Measurements from ENCODE around the gene DUS2.

DNA sequence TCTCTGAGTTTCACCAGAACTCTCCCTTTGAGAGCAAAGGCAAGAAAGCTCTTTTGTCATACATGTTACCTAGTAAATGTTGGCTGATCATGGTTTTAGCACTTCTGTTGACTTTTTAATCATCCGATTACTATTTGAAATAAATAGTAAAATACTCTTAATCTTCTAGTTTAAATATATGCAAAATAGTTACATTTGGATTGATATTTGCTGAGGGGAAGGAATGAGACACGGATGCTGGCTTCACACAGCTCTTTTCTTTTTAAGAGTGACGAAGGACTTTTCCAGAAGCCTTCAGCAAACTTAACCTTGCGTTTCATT, 71.5 kb downstream of the DUS2 start:
- TF ChIP-seq, protein P1, sequence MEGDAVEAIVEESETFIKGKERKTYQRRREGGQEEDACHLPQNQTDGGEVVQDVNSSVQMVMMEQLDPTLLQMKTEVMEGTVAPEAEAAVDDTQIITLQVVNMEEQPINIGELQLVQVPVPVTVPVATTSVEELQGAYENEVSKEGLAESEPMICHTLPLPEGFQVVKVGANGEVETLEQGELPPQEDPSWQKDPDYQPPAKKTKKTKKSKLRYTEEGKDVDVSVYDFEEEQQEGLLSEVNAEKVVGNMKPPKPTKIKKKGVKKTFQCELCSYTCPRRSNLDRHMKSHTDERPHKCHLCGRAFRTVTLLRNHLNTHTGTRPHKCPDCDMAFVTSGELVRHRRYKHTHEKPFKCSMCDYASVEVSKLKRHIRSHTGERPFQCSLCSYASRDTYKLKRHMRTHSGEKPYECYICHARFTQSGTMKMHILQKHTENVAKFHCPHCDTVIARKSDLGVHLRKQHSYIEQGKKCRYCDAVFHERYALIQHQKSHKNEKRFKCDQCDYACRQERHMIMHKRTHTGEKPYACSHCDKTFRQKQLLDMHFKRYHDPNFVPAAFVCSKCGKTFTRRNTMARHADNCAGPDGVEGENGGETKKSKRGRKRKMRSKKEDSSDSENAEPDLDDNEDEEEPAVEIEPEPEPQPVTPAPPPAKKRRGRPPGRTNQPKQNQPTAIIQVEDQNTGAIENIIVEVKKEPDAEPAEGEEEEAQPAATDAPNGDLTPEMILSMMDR (IDR thresholded peaks at IDR 0.05), result no peak
- TF ChIP-seq, protein P2, sequence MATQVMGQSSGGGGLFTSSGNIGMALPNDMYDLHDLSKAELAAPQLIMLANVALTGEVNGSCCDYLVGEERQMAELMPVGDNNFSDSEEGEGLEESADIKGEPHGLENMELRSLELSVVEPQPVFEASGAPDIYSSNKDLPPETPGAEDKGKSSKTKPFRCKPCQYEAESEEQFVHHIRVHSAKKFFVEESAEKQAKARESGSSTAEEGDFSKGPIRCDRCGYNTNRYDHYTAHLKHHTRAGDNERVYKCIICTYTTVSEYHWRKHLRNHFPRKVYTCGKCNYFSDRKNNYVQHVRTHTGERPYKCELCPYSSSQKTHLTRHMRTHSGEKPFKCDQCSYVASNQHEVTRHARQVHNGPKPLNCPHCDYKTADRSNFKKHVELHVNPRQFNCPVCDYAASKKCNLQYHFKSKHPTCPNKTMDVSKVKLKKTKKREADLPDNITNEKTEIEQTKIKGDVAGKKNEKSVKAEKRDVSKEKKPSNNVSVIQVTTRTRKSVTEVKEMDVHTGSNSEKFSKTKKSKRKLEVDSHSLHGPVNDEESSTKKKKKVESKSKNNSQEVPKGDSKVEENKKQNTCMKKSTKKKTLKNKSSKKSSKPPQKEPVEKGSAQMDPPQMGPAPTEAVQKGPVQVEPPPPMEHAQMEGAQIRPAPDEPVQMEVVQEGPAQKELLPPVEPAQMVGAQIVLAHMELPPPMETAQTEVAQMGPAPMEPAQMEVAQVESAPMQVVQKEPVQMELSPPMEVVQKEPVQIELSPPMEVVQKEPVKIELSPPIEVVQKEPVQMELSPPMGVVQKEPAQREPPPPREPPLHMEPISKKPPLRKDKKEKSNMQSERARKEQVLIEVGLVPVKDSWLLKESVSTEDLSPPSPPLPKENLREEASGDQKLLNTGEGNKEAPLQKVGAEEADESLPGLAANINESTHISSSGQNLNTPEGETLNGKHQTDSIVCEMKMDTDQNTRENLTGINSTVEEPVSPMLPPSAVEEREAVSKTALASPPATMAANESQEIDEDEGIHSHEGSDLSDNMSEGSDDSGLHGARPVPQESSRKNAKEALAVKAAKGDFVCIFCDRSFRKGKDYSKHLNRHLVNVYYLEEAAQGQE (IDR thresholded peaks at IDR 0.05; ENCODE audit: insufficient read depth in 1 of 2, low read depth in 2 of 2, low read length in 1 of 2), result no peak

Measured in Panc1 (cell line).